Measurements from ENCODE around the gene WDR45B.

GRCh38 chr17:82598256-82599119 is 49.8 kb downstream of the WDR45B start:
- TF ChIP-seq CTCF (IDR thresholded peaks at IDR 0.05) (no peak), POLR2A (IDR thresholded peaks at IDR 0.05) (no peak)
